Activated CD8-positive, alpha-beta T cell treated with anti-CD3 and anti-CD28 coated beads for 36 hours (primary cell): ENCODE measurements around the gene TMEM62. TPM values are rescaled to one million over a fixed set of nuclear protein-coding genes. Genes with fewer than 3 reads are reported as not detected.

ENCODE experiments used
- ATAC-seq: fragments of 200-7000 bp; cut with Tn5 transposase; one replicate; pipeline ENCODE4 v1.10.0; 2021; ENCODE audit warnings: mild to moderate bottlenecking, moderate library complexity
- CTCF ChIA-PET: fragments of 350-600 bp; sonication (Branson Sonifier 250); formaldehyde crosslinking; loops from one replicate; lab custom pipeline; 2021; ENCODE audit warnings: antibody characterized with exemption; lab: Charles Lee
- POLR2A ChIA-PET: fragments of 350-600 bp; sonication (Branson Sonifier 250); formaldehyde crosslinking; loops from one replicate; lab custom pipeline; 2021; ENCODE audit warnings: antibody characterized with exemption; lab: Charles Lee
- DNase-seq: peaks from one replicate; pipeline ENCODE4 v3.0.0-alpha.2; 2020
- H3K27ac Mint-ChIP-seq: one replicate; pipeline ENCODE4 v1.8.0; 2021; ENCODE audit warnings: mild to moderate bottlenecking, mixed read lengths
- H3K27me3 Mint-ChIP-seq: one replicate; pipeline ENCODE4 v1.8.0; 2021; ENCODE audit warnings: mixed read lengths
- H3K36me3 Mint-ChIP-seq: one replicate; pipeline ENCODE4 v1.8.0; 2021; ENCODE audit warnings: low read depth, mixed read lengths
- H3K4me1 Mint-ChIP-seq: one replicate; pipeline ENCODE4 v1.8.0; 2021; ENCODE audit warnings: low read depth, mixed read lengths
- H3K4me3 Mint-ChIP-seq: one replicate; pipeline ENCODE4 v1.8.0; 2021; ENCODE audit warnings: mild to moderate bottlenecking, moderate library complexity, mixed read lengths
- H3K9me3 Mint-ChIP-seq: one replicate; pipeline ENCODE4 v1.8.0; 2021; ENCODE audit warnings: mixed read lengths
- intact Hi-C: fragments of 100-400 bp; cut with micrococcal nuclease; formaldehyde crosslinking; loops from one replicate; pipeline ENCODE4 v1.10.0; 2022
- total RNA-seq, 2 experiments: library from RNA; stranded (reverse); gene quantifications; one replicate each; pipeline ENCODE4 v1.2.3, GENCODE V29; 2021
- TF ChIP-seq, protein P1 (sequence below): fragments of 200-600 bp; IDR thresholded peaks from one replicate; pipeline ENCODE4 v1.8.0; 2022; ENCODE audit warnings: antibody characterized with exemption, mild to moderate bottlenecking

The TMEM62 gene
- total RNA-seq, 2 experiments from 2014 or later: 10.5 to 11.6 TPM

DNA sequence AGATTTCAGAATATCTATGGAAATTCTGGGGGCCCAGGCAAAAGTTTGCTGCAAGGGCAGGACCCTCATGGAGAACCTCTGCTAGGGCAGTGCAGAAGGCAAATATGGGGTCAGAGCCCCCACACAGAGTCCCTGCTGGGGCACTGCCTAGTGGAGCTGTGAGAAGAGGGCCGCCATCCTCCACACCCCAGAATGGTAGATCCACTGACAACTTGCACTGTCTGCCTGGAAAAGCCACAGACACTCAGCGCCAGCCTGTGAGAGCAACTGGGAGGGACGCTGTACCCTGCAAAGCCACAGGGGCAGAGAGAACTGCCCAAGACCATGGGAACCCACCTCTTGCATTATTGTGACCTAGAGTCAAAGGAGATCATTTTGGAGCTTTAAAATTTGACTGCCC is 65.6 kb downstream of the TMEM62 start:
- H3K36me3 Mint-ChIP-seq: peaks cover 20% of the 10 kb centered on the region
- intact Hi-C loops: no loop called here
- CTCF ChIA-PET: interaction anchor here (1.4 kb wide), 1 partner anchor 26 kb away, joined by 4 read pairs; no protein-coding TSS in a partner anchor
- TF ChIP-seq, protein P1, sequence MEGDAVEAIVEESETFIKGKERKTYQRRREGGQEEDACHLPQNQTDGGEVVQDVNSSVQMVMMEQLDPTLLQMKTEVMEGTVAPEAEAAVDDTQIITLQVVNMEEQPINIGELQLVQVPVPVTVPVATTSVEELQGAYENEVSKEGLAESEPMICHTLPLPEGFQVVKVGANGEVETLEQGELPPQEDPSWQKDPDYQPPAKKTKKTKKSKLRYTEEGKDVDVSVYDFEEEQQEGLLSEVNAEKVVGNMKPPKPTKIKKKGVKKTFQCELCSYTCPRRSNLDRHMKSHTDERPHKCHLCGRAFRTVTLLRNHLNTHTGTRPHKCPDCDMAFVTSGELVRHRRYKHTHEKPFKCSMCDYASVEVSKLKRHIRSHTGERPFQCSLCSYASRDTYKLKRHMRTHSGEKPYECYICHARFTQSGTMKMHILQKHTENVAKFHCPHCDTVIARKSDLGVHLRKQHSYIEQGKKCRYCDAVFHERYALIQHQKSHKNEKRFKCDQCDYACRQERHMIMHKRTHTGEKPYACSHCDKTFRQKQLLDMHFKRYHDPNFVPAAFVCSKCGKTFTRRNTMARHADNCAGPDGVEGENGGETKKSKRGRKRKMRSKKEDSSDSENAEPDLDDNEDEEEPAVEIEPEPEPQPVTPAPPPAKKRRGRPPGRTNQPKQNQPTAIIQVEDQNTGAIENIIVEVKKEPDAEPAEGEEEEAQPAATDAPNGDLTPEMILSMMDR: no peak
- H3K27me3 Mint-ChIP-seq: no peaks in the 10 kb centered on the region
- DNase-seq (no peak), ATAC-seq (no peak)
- H3K27ac Mint-ChIP-seq: no peak overlapping the region
- no peaks in the 10 kb centered on the region for H3K9me3 Mint-ChIP-seq
- H3K4me1 Mint-ChIP-seq: peaks cover 3% of the 10 kb centered on the region
- H3K4me3 Mint-ChIP-seq: no peak overlapping the region
- POLR2A ChIA-PET: no interaction called here

DNA sequence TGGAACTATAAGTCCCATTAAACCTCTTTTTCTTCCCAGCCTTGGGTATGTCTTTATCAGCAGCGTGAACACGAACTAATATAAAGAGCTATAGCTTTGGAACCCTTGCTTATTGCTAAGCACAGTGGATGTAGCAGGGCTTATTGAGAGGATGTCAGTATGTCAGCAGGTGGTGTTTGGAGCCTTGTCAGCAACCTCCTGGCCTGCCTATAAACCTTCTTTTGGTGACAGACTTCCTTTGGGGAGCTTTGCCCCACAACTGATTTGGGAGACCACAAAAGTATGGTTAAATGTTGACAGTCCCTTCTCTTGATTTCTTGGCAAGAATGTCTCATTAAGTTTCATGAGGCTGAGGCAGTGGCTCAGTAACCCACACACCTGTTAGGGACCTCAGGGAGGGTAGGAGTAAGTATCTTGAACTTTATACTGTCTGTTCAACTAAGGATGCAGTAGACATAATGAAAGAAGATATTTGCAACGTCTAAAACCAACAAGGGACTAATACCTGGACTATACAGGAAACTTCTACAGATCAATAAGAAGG is 66.6 kb downstream of the TMEM62 start:
- Mint-ChIP-seq H3K9me3 (no peaks in the 10 kb centered on the region), H3K27me3 (no peaks in the 10 kb centered on the region), H3K4me1 (peaks cover 8% of the 10 kb centered on the region), H3K4me3 (no peak overlapping the region), H3K36me3 (peaks cover 20% of the 10 kb centered on the region), H3K27ac (no peak overlapping the region)
- POLR2A ChIA-PET: interaction anchor here (1.2 kb wide), 1 partner anchor 17 kb away, joined by 3 read pairs; no protein-coding TSS in a partner anchor
- DNase-seq (no peak), ATAC-seq (peak; percentile 60)
- CTCF ChIA-PET: interaction anchor here (1.4 kb wide), 1 partner anchor 25 kb away, joined by 4 read pairs; no protein-coding TSS in a partner anchor
- TF ChIP-seq, protein P1: no peak
- intact Hi-C loops: no loop called here

DNA sequence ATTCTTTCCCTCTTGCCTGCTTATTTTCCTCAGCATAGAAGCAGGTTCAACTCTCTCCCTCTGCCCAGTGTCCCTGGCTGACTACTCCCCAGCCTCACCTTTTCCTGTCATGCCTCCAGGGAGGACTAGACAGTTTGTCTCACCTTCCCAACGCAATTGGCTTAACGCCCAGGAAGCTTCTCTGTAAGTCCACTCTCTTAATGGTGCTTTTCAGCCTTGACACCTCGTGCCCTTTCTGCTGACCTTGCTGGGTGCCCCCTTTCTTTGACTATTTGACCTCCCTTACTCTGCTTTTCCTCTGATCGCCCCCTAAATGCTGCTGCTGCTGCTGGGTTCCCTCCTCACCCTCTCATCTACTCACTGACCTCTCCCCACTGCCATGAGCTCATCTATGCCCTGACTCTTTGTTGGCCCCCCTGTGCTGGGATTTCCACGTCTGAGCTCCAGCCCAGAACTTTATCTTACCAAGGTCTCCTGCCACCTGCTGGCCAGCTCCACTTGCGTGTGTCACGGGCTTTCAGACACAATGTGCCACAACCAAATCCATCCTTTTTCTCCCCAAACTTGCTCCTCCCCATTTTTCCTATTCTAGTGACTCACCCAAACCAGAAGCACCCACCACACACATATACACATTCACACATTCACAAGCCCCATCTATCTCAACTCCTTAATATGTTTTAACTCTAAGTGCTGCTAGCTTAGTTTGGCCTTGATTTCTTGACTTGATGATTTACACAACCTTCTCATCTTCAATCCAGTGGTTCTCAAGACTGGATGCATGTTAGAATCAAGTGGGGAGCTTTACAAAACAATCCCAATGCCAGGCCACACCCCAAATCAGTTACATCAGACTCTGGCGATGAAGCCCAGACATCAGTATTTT is 70.9 kb downstream of the TMEM62 start:
- ATAC-seq (peak; percentile 86), DNase-seq (peak; percentile 83)
- TF ChIP-seq, protein P1: peak; percentile 65
- Mint-ChIP-seq H3K4me3 (no peak overlapping the region), H3K27me3 (peaks cover 6% of the 10 kb centered on the region), H3K9me3 (no peaks in the 10 kb centered on the region), H3K36me3 (peaks cover 1% of the 10 kb centered on the region), H3K4me1 (peaks cover 8% of the 10 kb centered on the region), H3K27ac (no peak overlapping the region)
- intact Hi-C loops: no loop called here
- ChIA-PET CTCF (interaction anchor here (0.7 to 2.9 kb wide), 31 partner anchors 9 to 503 kb away, joined by 3 to 29 read pairs (median 4); partner anchors contain the start of genes CCNDBP1 and TGM5), POLR2A (interaction anchor here (0.8 to 1.5 kb wide), 3 partner anchors 9 to 13 kb away, joined by 3 to 5 read pairs (median 4); no protein-coding TSS in a partner anchor)

DNA sequence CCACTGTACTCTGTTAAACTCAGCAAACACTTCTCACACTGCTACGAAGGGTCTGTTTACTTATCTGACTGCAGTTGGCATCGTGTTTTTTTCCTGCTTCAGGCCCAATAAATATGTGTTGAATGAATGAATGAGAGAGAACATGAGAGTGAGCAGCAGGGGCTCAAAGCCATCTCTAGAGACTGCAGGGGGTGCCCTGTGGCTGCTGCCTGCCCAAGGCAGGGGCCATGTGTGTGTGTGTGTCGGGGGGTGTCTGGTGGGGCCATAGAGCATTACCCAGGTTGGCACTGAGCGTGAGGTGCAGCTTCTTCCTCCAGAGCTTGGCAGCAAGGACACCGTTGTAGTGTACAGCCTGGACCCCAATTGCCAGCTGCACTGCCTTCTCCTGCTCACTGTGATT is 72.7 kb downstream of the TMEM62 start:
- no peak overlapping the region for H3K27ac Mint-ChIP-seq
- DNase-seq (no peak), ATAC-seq (no peak)
- intact Hi-C loops: no loop called here
- no peaks in the 10 kb centered on the region for H3K9me3 Mint-ChIP-seq
- TF ChIP-seq, protein P1: no peak
- peaks cover 6% of the 10 kb centered on the region for H3K27me3 Mint-ChIP-seq
- POLR2A ChIA-PET: no interaction called here
- CTCF ChIA-PET: interaction anchor here (1.6 to 2.8 kb wide), 2 partner anchors 20 to 80 kb away, joined by 6 to 17 read pairs; no protein-coding TSS in a partner anchor
- H3K4me3 Mint-ChIP-seq: no peak overlapping the region
- peaks cover 6% of the 10 kb centered on the region for H3K4me1 Mint-ChIP-seq
- H3K36me3 Mint-ChIP-seq: no peaks in the 10 kb centered on the region
